ENCODE results near the gene EPN2.

Gene EPN2

DNA sequence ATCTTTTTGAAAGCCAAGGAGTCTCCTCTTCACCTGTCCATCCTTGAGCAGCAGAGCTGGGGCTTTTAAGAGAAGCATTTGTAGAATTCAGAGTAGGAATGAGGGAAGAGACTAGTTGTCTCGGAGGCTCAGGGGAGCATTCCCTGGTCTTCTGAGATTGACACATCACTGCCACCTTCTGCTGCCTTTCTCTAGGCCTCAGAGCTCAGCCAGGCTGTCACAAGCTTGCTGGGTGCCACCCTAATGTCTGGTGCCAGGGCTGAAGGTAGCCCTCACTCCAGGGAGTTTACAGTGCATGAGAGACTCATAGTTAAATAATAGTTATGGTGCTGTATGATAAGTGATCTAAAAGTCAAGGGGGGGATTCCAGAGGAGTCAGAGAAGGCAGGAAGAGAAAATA is 85.7 kb downstream of the EPN2 start:
- Histone ChIP-seq H3K4me3 (no peak overlapping the region), H3K27ac (no peak overlapping the region)
- TF ChIP-seq CTCF (IDR thresholded peaks at IDR 0.05), result no peak
- DNase-seq (ENCODE audit: low spot score), result no peak

DNA sequence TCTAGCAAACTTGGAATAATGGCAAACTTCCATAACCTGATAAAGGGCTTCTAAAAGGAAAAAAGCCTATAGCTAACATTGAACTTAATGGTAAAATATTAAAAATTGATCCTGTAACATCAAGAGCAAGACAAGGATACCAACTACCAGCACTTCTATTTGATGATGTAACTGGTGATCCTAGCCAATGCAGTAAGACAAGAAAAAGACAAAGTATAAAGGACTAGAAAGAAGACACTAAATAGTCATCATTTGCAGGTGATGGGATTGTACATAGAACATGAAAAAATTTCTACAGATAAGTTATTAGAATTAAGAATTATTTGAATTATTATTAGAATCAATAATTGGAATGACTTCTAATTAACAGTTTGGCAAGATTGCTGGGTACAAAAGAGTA is 88.4 kb downstream of the EPN2 start:
- Histone ChIP-seq H3K4me3 (no peak overlapping the region), H3K27ac (no peak overlapping the region)
- TF ChIP-seq CTCF (IDR thresholded peaks at IDR 0.05), result no peak
- no peak for DNase-seq (ENCODE audit: low spot score)

GRCh38 chr17:19327031-19327783 is 90.0 kb downstream of the EPN2 start:
- H3K27ac ChIP-seq, result no peak overlapping the region
- no peak overlapping the region for H3K4me3 ChIP-seq
- no peak for DNase-seq (ENCODE audit: low spot score)
- no peak for TF ChIP-seq CTCF (IDR thresholded peaks at IDR 0.05)

DNA sequence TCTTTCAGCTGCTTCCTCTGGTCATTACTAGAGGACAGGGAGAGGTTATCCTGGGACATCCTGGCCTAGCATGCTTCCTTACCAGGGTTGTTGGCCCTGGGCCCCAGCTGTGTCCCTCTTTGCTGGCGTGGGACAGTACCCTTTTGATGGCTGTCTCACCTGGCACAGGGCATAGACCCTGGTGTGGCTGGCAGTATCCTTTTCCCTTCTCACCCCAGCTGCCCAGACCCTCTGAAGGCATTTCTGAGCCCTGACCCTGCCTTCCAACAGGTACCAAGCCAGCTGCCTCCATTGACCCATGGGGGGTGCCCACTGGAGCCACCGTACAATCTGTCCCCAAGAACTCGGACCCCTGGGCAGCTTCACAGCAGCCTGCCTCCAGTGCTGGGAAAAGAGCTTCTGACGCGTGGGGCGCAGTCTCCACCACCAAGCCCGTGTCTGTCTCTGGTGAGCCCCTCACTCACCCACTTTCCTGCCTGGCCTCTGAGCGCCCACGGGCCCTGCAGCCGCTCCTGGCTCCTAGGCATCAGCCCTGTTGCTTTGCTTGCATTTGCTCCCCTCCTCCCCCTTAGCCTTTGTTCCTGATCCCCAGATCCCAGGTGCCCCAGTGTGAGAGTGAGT is 91.4 kb downstream of the EPN2 start:
- no peak overlapping the region for H3K27ac ChIP-seq
- H3K4me3 ChIP-seq, result no peak overlapping the region
- no peak for TF ChIP-seq CTCF (IDR thresholded peaks at IDR 0.05)
- no peak for DNase-seq (ENCODE audit: low spot score)

GRCh38 chr17:19329136-19329535 is 92.0 kb downstream of the EPN2 start:
- no peak for TF ChIP-seq CTCF (IDR thresholded peaks at IDR 0.05)
- Histone ChIP-seq H3K27ac (no peak overlapping the region), H3K4me3 (no peak overlapping the region)
- no peak for DNase-seq (ENCODE audit: low spot score)

DNA sequence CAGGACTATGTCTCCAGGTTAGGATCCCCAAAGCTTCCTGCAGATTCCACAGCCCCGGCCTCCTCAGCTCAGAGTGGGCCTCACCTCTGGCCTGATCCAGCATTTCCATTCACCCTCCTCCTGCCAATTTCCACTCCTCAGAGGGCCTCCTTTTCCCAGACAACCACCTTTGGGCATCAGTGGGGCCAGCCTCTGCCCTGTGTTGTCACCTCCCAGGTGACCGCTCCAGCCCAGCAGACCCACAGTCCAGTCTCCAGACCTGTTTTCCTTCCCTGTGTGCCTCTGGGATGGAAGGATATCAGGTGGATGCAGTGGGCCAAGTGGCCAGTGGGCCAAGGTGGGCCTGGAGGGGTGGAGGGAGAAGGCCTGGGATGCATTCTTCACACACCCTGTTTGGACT is 92.7 kb downstream of the EPN2 start:
- DNase-seq (ENCODE audit: low spot score), result no peak
- no peak for TF ChIP-seq CTCF (IDR thresholded peaks at IDR 0.05)
- Histone ChIP-seq H3K27ac (no peak overlapping the region), H3K4me3 (no peak overlapping the region)

GRCh38 chr17:19330271-19330670 is 93.1 kb downstream of the EPN2 start:
- no peak overlapping the region for H3K4me3 ChIP-seq
- no peak for TF ChIP-seq CTCF (IDR thresholded peaks at IDR 0.05)
- no peak overlapping the region for H3K27ac ChIP-seq
- DNase-seq (ENCODE audit: low spot score), result no peak
